Thoracic aorta (tissue), 2 donors: ENCODE measurements around the gene ZNF407. TPM values are rescaled to one million over a fixed set of nuclear protein-coding genes. Genes with fewer than 3 reads are reported as not detected.

Experiments used
- ATAC-seq: fragments of 150-250 bp; one replicate; pipeline ENCODE4 v1.8.0; 2017; ENCODE audit warnings: low read depth; ENCODE audit not compliant: insufficient number of reproducible peaks, low FRiP score
- DNase-seq: peaks from one replicate; pipeline ENCODE4 v3.0.0-alpha.2; 2020; ENCODE audit warnings: low spot score
- H3K27ac ChIP-seq, 2 donors: fragments of 200-600 bp; sonication (generic); 1 replicate in 1 of 2; 2 replicates in 1 of 2; pipeline ENCODE4 v1.5.1; 2016; ENCODE audit warnings: mild to moderate bottlenecking in 2 of 2, moderate library complexity in 2 of 2
- H3K27me3 ChIP-seq: fragments of 200-600 bp; sonication (generic); replicated peaks from 2 replicates; pipeline ENCODE4 v1.6.0; 2016; ENCODE audit warnings: mild to moderate bottlenecking; ENCODE audit not compliant: insufficient read depth
- H3K36me3 ChIP-seq: fragments of 200-600 bp; sonication (generic); one replicate; pipeline ENCODE4 v1.5.1; 2016
- H3K4me1 ChIP-seq, 2 donors: fragments of 200-600 bp; sonication (generic); 1 replicate in 1 of 2; 2 replicates in 1 of 2; pipeline versions ENCODE4 v1.5.1 to v1.6.0; 2016; ENCODE audit warnings: low read depth in 2 of 2, mild to moderate bottlenecking in 1 of 2; ENCODE audit not compliant: control insufficient read depth in 1 of 2
- H3K4me3 ChIP-seq: fragments of 200-600 bp; sonication (generic); 2 replicates; pipeline ENCODE4 v1.5.1; 2016; ENCODE audit warnings: mild to moderate bottlenecking
- H3K9me3 ChIP-seq: fragments of 200-600 bp; sonication (generic); 2 replicates; pipeline ENCODE4 v1.5.1; 2016
- CTCF ChIP-seq: fragments of 200-600 bp; sonication (generic); IDR thresholded peaks from one replicate; pipeline ENCODE4 v1.5.1; 2019; ENCODE audit warnings: antibody characterized with exemption
- total RNA-seq, 2 donors: library from RNA; depleted of rRNA; stranded (reverse); fragments of >200 nt; gene quantifications; one replicate each; pipeline versions ENCODE4 v1.1.0 to v1.2.3, GENCODE V29; 2016

Gene ZNF407
- total RNA-seq, 2 donors from 2014 or later, result 18.7 to 26.7 TPM

DNA sequence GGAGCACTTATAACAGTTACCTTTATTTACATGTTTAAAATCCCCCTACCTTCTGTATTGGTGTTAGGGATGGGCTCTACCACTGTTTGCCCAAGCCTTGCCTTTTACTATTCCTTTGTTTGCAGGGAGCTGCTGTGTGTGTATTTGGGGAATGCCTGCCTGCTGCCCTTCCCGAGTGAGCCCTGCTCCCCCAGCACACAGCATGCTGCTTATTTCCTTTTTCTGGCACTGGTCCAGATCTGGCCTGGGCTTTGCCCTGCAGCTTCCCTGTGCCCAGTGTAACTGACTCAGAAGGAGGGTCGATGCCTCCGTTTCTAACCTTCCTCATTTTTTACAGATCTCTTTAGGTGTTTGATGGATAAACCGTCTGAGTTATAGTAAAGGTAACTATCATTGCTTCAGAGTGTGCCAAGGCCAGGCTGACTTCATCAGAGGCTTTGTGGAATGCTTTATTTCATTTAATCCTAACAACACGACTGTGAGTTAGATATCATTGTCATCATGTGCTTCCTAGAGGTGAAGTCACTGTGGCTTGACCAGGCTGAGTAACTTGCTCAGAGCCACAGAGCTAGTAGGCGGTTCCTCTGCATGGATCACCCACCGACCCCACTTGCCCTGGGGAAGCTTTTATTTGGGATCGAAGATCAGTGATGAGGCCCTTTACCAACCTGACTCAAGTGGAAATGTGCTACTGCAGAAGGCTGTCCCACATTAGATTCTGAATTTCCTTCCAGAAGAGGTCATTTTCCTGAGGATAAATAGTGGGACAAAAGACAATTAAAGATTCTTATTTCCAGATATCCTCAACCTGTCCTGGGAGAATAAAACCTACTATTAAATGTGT is 238.8 kb downstream of the ZNF407 start:
- H3K9me3 ChIP-seq, result no peaks in the 10 kb centered on the region
- no peaks in the 10 kb centered on the region for H3K36me3 ChIP-seq
- H3K27me3 ChIP-seq, result no peaks in the 10 kb centered on the region
- no peaks in the 10 kb centered on the region for H3K4me1 ChIP-seq
- no peak for TF ChIP-seq CTCF
- H3K4me3 ChIP-seq, result no peak overlapping the region
- no peak for ATAC-seq
- H3K27ac ChIP-seq, result no peak overlapping the region
- DNase-seq, result no peak

- Histone ChIP-seq H3K36me3 (no peaks in the 10 kb centered on the region), H3K9me3 (no peaks in the 10 kb centered on the region), H3K27me3 (no peaks in the 10 kb centered on the region), H3K4me3 (no peak overlapping the region), H3K27ac (no peak overlapping the region), H3K4me1 (peaks cover 0 to 5% of the 10 kb centered on the region in 2 donors)
- no peak for DNase-seq
- TF ChIP-seq CTCF, result no peak
- ATAC-seq, result no peak
Measured at GRCh38 chr18:74840492-74841167, 243.0 kb downstream of the ZNF407 start.

DNA sequence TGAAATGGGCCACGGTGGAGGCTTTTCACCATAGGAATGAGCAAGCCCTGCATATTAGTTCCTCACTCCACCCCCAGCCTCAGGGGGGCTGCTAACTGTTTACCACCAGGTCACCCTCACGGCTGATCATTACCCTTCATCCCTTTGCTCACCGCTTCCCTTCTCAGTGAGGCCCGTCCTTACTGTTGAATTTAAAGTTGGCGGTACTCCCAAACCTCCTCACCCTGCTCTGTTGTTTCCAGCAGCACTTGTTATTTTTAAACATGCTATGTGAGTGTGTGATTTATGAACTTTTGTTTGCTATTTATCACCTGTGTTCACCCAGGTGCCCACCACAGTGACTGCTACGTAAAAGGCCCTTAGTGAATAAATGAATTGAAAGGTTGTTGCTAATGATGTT is 243.6 kb downstream of the ZNF407 start:
- Histone ChIP-seq H3K27ac (no peak overlapping the region), H3K9me3 (no peaks in the 10 kb centered on the region), H3K4me3 (no peak overlapping the region), H3K4me1 (peaks cover 0 to 5% of the 10 kb centered on the region in 2 donors), H3K36me3 (no peaks in the 10 kb centered on the region), H3K27me3 (no peaks in the 10 kb centered on the region)
- no peak for DNase-seq
- TF ChIP-seq CTCF, result no peak
- no peak for ATAC-seq

GRCh38 chr18:74849301-74849700 is 251.6 kb downstream of the ZNF407 start:
- DNase-seq, result no peak
- Histone ChIP-seq H3K36me3 (no peaks in the 10 kb centered on the region), H3K4me1 (no peaks in the 10 kb centered on the region), H3K4me3 (no peak overlapping the region), H3K27ac (no peak overlapping the region), H3K27me3 (no peaks in the 10 kb centered on the region), H3K9me3 (no peaks in the 10 kb centered on the region)
- ATAC-seq, result no peak
- TF ChIP-seq CTCF, result no peak

DNA sequence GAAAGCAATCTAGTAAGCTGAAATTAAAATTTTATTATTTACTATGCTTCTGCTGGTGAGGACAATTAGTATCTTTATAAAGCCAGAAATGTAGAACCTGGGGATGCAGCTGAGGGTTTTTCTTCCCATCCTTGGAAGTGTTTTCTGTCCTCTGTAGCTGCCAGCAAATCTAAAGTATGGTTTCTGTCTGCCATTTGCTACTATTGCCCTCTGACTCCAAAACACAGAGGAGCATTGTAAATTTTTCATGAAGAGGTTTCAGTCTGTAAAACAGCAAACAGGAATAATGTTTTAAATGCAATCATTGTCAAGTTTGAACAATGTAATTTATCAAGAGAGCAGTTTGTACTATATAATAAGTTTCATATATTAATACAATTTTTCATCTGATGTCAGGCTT is 258.8 kb downstream of the ZNF407 start:
- H3K9me3 ChIP-seq, result no peaks in the 10 kb centered on the region
- no peaks in the 10 kb centered on the region for H3K4me1 ChIP-seq
- ATAC-seq, result no peak
- H3K27ac ChIP-seq, result no peak overlapping the region
- DNase-seq, result no peak
- no peak overlapping the region for H3K4me3 ChIP-seq
- no peaks in the 10 kb centered on the region for H3K27me3 ChIP-seq
- TF ChIP-seq CTCF, result no peak
- no peaks in the 10 kb centered on the region for H3K36me3 ChIP-seq
